ENCODE results near the gene CSF3R.
A peak's percentile ranks its signal among the peaks of the same experiment; 100 is the strongest.

The CSF3R gene

GRCh38 chr1:36455386-36455785 is 27.3 kb downstream of the CSF3R start:
- no peak for DNase-seq

- DNase-seq, result no peak
Observed at GRCh38 chr1:36453600-36454388, 28.9 kb downstream of the CSF3R start.

DNA sequence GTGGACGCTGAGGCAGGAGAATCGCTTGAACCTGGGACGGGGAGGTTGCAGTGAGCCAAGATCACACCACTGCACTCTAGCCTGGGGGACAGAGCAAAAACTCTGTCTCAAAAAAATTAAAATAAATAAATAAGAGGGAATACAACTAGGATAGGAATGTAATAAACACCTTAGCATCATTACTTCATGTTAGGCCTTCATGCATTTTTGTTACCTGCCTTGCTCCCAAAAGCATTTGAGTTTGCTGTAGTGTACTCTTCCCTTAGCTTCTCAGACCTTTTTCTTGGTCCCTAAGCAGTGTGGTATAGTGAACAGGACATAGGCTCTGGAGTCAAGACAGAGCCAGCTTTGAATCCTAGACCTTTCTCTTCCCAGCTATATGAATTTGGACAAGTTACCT is 29.7 kb downstream of the CSF3R start:
- no peak for DNase-seq

GRCh38 chr1:36450919-36451305 is 31.8 kb downstream of the CSF3R start:
- no peak for DNase-seq

GRCh38 chr1:36450270-36450918 is 32.3 kb downstream of the CSF3R start, which contains the start of gene OSCP1:
OSCP1 (minus strand) TSS chr1:36450451; CDS start chr1:36450369, 82 bp downstream.
- DNase-seq, result peak; percentile 100

DNA sequence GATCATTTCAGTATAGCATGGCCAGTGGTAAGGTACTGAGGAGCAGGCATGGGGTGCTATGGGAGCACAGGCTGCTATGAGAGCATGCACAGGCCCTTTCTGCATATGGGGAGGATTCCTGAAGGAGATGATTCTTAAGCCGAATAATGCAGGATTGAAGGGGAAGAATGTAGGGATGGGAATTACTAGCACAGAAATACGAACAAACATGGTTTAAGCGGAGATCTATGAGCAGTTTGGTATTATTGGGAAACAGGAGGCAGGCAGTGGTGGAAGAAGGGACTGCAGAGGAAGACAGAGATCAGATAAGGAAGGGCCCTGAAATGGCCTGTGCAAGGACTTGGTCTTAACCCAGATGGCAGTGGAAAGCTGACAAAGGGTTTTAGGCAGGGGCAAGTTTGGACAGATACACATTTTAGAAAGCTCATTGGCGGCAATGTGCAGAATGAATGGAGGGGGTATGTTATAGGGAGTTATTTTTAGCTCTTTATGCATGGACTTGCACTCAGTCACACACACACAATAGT is 34.1 kb downstream of the CSF3R start:
- DNase-seq, result no peak

DNA sequence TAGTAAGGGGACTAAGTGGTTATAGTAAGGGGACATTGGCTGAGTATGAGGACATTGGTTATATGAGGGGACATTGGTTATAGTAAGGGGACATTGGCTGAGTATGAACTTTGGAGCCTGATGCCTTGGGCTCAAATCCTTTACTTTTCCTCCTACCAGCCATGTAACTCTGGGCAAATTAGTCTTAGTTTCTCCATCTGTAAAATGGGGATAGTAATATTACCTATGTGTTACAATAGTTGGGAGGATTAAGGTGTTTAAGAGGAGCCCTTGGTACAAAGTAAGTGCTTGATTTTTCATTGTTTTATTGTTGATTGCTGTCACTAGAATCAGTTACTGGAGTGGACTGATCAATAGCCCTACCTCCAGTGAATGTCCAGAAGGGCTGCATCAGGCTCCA is 35.3 kb downstream of the CSF3R start:
- no peak for DNase-seq

- DNase-seq, result no peak
Observed at GRCh38 chr1:36446746-36447145, 36.0 kb downstream of the CSF3R start.

- peak; percentile 61 for DNase-seq
Observed at GRCh38 chr1:36446271-36446670, 36.4 kb downstream of the CSF3R start.

DNA sequence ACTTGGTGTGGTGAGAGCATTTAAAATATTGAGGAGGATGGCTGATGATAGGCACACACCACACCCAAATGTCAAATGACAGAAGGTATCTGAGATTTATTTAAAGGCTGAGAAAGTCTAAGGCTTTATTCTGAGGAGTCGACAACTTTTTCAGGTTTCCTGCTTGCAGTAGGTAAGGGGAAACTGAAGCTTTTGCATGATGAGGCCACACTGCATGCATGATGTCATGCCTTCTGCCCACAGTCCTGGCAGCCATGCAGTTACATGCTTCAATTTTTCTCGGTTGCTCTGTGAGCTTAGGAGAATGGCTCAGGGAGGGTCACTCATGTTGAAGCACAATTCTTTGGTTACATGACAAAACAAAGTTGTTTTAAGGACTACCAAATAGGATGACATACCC is 39.4 kb downstream of the CSF3R start:
- DNase-seq, result no peak

GRCh38 chr1:36442337-36442736 is 40.4 kb downstream of the CSF3R start:
- DNase-seq, result no peak

DNA sequence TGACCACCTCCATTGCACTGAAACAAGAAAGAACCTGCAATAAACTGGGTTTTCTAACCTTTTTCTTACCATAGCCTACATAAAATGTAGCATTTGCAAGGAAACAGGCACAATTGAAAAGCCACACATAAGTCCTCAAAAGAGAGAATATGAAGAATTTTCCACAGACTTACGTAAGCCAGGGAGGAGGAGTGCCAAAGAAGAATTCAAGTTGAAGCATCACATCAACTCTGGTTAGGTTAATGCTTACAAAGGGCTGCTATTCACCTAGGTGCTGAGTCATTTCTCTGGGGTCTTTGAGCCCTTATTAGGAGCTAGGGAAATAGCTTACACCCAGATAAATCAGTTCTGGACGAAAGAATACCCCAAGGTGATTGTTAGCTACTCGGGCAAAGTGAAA is 42.1 kb downstream of the CSF3R start:
- no peak for DNase-seq

GRCh38 chr1:36440044-36440443 is 42.7 kb downstream of the CSF3R start:
- no peak for DNase-seq

DNA sequence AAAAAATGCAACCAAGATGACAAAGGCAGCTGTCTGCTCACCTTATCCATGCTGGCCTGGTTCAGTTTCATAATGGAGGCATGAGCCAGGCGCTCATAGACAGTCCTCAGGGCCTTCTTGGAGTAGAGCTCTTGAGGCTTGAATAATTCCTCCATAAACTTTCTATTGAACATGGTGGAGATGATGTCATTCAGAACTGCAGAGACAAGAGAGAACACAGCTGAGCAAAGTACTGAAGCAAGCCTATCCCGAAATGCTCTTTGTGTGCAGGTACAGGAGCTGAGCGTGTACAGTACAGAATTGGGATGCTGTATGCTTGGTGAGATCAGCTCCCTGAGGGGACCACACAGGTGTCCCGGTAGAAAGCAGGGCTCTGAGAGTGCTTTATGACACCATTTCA is 44.0 kb downstream of the CSF3R start:
- DNase-seq, result no peak

DNA sequence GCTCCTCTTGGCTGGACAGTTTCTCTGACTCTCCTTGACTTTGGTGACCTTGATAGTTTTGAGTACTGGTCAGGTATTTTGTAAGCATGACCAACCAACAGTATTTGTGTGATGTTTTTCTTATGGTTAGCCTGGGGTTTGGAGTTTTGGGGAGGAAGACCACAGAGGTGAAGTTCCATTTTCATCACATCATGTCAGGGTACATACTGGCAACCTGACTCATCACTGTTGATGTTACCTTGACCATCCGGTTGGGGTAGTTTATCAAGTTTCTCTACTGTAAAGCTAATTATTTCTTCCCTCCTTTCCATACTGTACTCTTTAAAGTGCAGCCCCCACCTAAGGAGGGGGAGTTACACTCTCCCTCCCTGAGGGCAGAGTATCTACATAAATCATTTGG is 45.9 kb downstream of the CSF3R start:
- DNase-seq, result no peak

DNA sequence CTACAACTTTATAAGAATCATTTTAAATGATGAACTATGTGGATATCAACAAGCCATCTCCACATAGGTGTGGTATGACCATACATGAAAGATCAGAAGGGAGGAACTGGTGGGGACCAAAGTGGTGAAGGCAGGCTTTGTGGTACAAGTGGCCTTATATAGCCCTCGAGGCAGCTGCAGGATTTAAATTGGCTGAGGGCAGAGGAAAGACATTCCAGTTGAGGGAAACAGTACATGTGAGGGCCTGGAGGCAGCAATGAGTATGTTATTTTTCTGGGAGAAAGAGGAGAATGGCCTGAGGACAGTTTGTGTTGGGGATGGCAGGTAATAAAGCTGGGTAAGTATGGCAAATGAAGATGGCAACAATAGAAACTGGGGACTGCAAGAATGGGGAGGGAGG is 49.6 kb downstream of the CSF3R start:
- no peak for DNase-seq

DNA sequence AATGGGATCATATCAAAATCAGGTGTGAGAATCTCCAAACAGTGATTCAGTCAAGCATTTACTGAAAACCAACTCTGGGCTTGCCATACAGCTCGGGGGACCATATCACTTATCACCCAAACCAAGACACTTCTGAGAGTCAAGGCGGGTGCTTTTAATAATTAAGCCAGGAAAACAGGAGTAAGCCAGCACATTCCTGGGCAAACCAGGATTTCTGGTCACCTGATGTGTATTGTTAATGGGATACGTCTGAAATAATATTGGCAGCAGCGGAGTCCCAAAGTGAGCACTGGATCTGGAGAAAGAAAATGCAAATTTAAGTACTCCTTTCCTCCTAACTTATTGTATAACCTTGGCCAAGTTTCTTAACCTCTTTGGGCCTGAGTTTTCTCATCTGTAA is 50.1 kb downstream of the CSF3R start:
- no peak for DNase-seq

- DNase-seq, result no peak
Observed at GRCh38 chr1:36425791-36426190, 56.9 kb downstream of the CSF3R start.

GRCh38 chr1:36421649-36422048 is 61.1 kb downstream of the CSF3R start:
- no peak for DNase-seq

DNA sequence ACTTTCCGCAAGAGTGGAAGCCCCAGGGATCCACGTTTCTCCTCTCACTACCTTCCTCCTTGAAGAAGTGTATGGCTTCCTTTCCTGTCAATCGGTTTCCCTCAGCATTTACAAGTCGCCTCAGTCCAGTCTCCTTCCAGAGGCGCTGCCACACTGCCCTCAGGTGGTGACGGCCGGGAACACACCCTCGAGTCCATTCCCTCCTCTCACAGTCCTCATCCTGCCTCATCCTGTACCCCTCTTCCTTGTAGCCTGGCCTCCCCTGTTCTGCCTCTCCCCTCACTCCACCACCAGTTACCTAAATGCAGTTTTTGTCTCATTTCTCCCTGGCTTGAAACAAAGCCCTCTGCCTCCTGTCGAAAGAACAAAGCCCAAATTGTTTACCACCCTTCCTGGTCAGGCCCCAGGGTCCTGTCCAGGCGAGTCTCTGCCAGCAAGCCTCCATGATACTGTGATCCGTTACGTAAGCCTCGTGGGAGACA is 61.8 kb downstream of the CSF3R start:
- peak; percentile 99 for DNase-seq

- DNase-seq, result no peak
Observed at GRCh38 chr1:36420409-36420808, 62.3 kb downstream of the CSF3R start.

GRCh38 chr1:36419569-36419968 is 63.1 kb downstream of the CSF3R start:
- DNase-seq, result no peak

DNA sequence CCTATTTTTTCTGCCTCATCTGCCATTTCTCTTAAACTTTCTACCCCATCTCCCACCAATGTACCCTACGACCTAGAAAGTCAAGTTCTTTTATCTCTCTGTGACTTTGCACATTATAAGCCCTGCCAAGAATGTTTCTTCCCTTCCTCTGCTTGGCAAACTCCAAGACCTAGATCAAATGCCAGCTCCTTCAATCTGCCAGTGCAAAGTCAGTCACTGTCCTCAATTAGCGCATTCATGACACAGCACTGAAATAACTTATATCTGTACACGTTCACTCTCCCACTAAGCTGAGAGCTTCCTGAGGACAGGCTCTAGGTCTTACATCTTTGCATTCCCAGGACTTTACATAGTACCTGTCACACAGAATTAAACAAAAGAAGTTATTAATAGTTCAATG is 63.6 kb downstream of the CSF3R start:
- no peak for DNase-seq

DNA sequence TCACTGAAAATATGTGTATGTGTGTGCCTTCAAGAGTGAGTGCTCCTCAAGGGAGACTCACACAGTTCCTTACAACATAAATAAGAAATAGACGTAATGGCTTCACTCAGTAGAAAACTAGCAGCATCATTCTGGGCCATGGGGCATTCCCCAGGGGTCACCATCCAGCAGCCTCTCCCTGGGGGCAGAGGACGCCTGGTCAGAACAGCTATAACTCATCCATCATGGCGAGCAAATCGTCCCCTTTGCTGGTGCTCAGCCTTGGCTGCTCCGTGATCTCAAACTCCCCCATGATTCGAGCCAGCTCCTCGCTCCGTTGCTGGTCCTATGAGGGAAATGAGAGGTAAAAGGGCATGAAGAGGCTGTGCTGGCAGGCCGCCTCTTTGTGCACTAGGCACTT is 64.8 kb downstream of the CSF3R start:
- no peak for DNase-seq

All from NCI-H510A treated with DMSO at 0.1 percent for 48 hours (cell line).